PC-3 (cell line): ENCODE data around the gene ZFP14. TPM values are rescaled to one million over a fixed set of nuclear protein-coding genes. Genes with fewer than 3 reads are reported as not detected.

Experiments
- ATAC-seq: fragments of 200-7000 bp; cut with Tn5 transposase; 2 replicates; pipeline ENCODE4 v1.9.1; 2020; ENCODE audit warnings: mild to moderate bottlenecking, moderate library complexity
- BruUV-seq: library from RNA; stranded (reverse); fragments of 400-500 nt; replicated peaks from 2 replicates; lab custom pipeline; 2021; lab: Mats Ljungman, UMichigan
- CTCF ChIA-PET: fragments of 300-600 bp; sonication (Branson Sonifier 250); formaldehyde crosslinking; loops from one replicate; lab custom pipeline; 2022; ENCODE audit warnings: antibody characterized with exemption; lab: Charles Lee
- POLR2A ChIA-PET: fragments of 300-600 bp; sonication (Branson Sonifier 250); formaldehyde crosslinking; loops from one replicate; lab custom pipeline; 2022; ENCODE audit warnings: antibody characterized with exemption; ENCODE audit not compliant: unreplicated experiment; lab: Charles Lee
- DNase-seq: peaks from one replicate; pipeline ENCODE4 v3.0.0-alpha.2; 2015
- H2AFZ ChIP-seq: fragments of 300-600 bp; sonication (generic); 2 replicates; pipeline ENCODE4 v1.6.0; 2016; ENCODE audit warnings: antibody characterized with exemption, low read length
- H3F3A ChIP-seq: fragments of 300-600 bp; sonication (generic); one replicate; pipeline ENCODE4 v1.6.0; 2017; ENCODE audit warnings: antibody characterized with exemption, low read length, control low read depth, mild to moderate bottlenecking; ENCODE audit not compliant: unreplicated experiment
- H3K27ac ChIP-seq: fragments of 300-600 bp; sonication (generic); 2 replicates; pipeline ENCODE4 v1.5.1; 2016; ENCODE audit warnings: mild to moderate bottlenecking, low read length
- H3K27me3 ChIP-seq: fragments of 300-600 bp; sonication (generic); 2 replicates; pipeline ENCODE4 v1.6.1; 2016; ENCODE audit warnings: low read length, mixed read lengths
- H3K36me3 ChIP-seq: fragments of 300-600 bp; sonication (generic); 2 replicates; pipeline ENCODE4 v1.6.1; 2016; ENCODE audit warnings: low read depth, mixed run types, low read length, mixed read lengths
- H3K4me1 ChIP-seq: fragments of 300-600 bp; sonication (generic); 2 replicates; pipeline ENCODE4 v1.5.1; 2016; ENCODE audit warnings: low read length; ENCODE audit not compliant: insufficient read depth
- H3K4me2 ChIP-seq: fragments of 300-600 bp; sonication (generic); 2 replicates; pipeline ENCODE4 v1.6.0; 2016; ENCODE audit warnings: low read length
- H3K4me3 ChIP-seq: fragments of 300-600 bp; sonication (generic); 2 replicates; pipeline ENCODE4 v1.5.1; 2016; ENCODE audit warnings: mild to moderate bottlenecking, low read length, mixed read lengths
- H3K79me2 ChIP-seq: fragments of 300-600 bp; sonication (generic); 2 replicates; pipeline ENCODE4 v1.6.1; 2017; ENCODE audit warnings: low read length, mixed read lengths
- H3K9ac ChIP-seq: fragments of 300-600 bp; sonication (generic); 2 replicates; pipeline ENCODE4 v1.6.0; 2016; ENCODE audit warnings: mild to moderate bottlenecking, low read length
- H3K9me2 ChIP-seq: fragments of 300-600 bp; sonication (generic); replicated peaks from 2 replicates; pipeline ENCODE4 v1.6.1; 2016; ENCODE audit warnings: mixed run types, low read length, mixed read lengths
- H3K9me3 ChIP-seq: fragments of 300-600 bp; sonication (generic); 2 replicates; pipeline ENCODE4 v1.6.1; 2016; ENCODE audit warnings: low read length, mixed read lengths
- H4K20me1 ChIP-seq: fragments of 300-600 bp; sonication (generic); 2 replicates; pipeline ENCODE4 v1.6.1; 2016; ENCODE audit warnings: low read length, mixed read lengths
- EZH2 ChIP-seq: fragments of 300-600 bp; sonication (generic); IDR thresholded peaks from one replicate; pipeline ENCODE4 v1.6.1; 2017; ENCODE audit warnings: antibody characterized with exemption, mild to moderate bottlenecking, low read length; ENCODE audit not compliant: unreplicated experiment
- EZH2phosphoT487 ChIP-seq: fragments of 300-600 bp; sonication (generic); IDR thresholded peaks from 2 replicates; pipeline ENCODE4 v1.6.1; 2018; ENCODE audit warnings: mild to moderate bottlenecking, antibody characterized with exemption, low read length, borderline replicate concordance
- intact Hi-C: fragments of 100-400 bp; cut with micrococcal nuclease; formaldehyde crosslinking; loops from 2 replicates; pipeline ENCODE4 v1.9.0; 2023
- total RNA-seq: library from RNA; depleted of rRNA; stranded (reverse); fragments of >200 nt; gene quantifications from 2 replicates; pipeline ENCODE4 v1.2.3, GENCODE V29; 2014
- TF ChIP-seq, protein P1 (sequence below): fragments of 300-600 bp; sonication (generic); conservative IDR thresholded peaks from 2 replicates; pipeline ENCODE4 v1.5.1; 2017; ENCODE audit warnings: antibody characterized with exemption, low read depth, mild to moderate bottlenecking, low read length

Gene ZFP14
- total RNA-seq, 1 experiment from 2014 or later: 0.73 TPM

DNA sequence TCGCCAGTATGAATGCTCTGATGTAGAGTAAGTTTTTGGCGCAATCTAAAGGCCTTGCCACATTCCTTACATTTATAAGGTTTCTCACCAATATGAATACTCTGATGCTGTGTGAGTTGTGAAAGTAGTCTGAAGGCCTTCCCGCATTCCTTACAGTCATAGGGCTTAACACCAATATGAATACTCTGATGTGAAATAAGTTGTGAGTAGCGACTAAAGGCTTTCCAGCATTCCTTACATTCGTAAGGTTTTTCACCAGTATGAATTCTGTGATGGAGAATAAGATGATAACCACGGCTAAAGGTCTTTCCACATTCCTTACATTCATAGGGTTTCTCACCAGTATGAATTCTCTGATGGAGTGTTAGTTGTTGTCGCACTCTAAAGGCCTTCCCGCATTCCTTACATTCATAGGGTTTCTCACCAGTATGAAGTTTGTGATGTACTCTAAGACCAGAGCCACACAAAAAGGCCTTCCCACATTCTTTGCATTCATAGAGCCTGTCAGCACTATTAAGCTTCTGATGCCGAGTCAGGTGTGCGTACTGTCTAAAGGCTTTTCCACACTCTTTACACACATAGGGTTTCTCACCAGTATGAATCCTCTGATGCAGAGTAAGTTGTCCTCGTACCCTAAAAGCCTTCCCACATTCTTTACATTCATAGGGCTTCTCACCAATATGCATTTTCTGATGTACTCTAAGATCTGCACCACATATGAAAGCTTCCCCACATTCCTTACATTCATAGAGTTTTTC, 14.1 kb upstream of the ZFP14 start:
- Histone ChIP-seq H3K4me1 (no peaks in the 10 kb centered on the region), H3K4me2 (no peak overlapping the region), H3K9ac (no peak overlapping the region), H3K4me3 (no peak overlapping the region), H3K9me3 (peaks cover 28% of the 10 kb centered on the region), H3F3A (no peaks in the 10 kb centered on the region), H3K79me2 (no peaks in the 10 kb centered on the region), H3K27ac (no peak overlapping the region), H3K27me3 (no peaks in the 10 kb centered on the region), H4K20me1 (no peaks in the 10 kb centered on the region), H3K9me2 (no peaks in the 10 kb centered on the region), H3K36me3 (peaks cover 19% of the 10 kb centered on the region; the same call in 1 of the 2 replicates), H2AFZ (no peak overlapping the region)
- DNase-seq (no peak), ATAC-seq (no peak)
- ChIA-PET CTCF (no interaction called here), POLR2A (no interaction called here)
- intact Hi-C loops: no loop called here
- no TSS peak for BruUV-seq
- TF ChIP-seq EZH2phosphoT487 (no peak), EZH2 (no peak)
- TF ChIP-seq, protein P1, sequence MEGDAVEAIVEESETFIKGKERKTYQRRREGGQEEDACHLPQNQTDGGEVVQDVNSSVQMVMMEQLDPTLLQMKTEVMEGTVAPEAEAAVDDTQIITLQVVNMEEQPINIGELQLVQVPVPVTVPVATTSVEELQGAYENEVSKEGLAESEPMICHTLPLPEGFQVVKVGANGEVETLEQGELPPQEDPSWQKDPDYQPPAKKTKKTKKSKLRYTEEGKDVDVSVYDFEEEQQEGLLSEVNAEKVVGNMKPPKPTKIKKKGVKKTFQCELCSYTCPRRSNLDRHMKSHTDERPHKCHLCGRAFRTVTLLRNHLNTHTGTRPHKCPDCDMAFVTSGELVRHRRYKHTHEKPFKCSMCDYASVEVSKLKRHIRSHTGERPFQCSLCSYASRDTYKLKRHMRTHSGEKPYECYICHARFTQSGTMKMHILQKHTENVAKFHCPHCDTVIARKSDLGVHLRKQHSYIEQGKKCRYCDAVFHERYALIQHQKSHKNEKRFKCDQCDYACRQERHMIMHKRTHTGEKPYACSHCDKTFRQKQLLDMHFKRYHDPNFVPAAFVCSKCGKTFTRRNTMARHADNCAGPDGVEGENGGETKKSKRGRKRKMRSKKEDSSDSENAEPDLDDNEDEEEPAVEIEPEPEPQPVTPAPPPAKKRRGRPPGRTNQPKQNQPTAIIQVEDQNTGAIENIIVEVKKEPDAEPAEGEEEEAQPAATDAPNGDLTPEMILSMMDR: no peak

DNA sequence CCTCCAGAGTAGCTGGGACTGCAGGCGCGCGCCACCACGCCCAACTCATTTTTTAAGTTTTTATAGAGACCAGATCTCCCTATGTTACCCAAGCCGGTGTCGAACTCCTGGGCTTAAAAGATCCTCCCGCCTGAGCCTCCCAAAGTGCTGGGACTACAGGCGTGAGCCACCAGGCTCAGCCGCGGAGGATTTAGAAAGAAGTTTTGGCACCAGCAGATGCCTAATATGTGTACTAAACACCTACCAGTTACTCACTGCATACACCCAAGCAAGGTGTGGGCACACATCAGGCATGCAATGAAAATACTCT, 464 bp upstream of the ZFP14 start:
- Histone ChIP-seq H3K36me3 (no peaks in the 10 kb centered on the region), H3K79me2 (no peaks in the 10 kb centered on the region), H3K9me3 (no peaks in the 10 kb centered on the region), H4K20me1 (no peaks in the 10 kb centered on the region), H3K9me2 (no peaks in the 10 kb centered on the region), H3K9ac (no peak overlapping the region), H2AFZ (peak overlapping the region; percentile 97), H3K4me1 (peaks cover 7% of the 10 kb centered on the region; the same call in 1 of the 2 replicates), H3F3A (no peaks in the 10 kb centered on the region), H3K27me3 (no peaks in the 10 kb centered on the region), H3K27ac (no peak overlapping the region), H3K4me2 (peak overlapping the region; percentile 89), H3K4me3 (peak overlapping the region; percentile 85)
- ATAC-seq (no peak), DNase-seq (no peak)
- ChIA-PET CTCF (no interaction called here), POLR2A (interaction anchor here (0.6 kb wide), 1 partner anchor 943 kb away, joined by 3 read pairs; no protein-coding TSS in a partner anchor)
- BruUV-seq: TSS peak; percentile 30
- intact Hi-C loops: no loop called here
- TF ChIP-seq EZH2phosphoT487 (no peak), EZH2 (no peak)
- TF ChIP-seq, protein P1: no peak

DNA sequence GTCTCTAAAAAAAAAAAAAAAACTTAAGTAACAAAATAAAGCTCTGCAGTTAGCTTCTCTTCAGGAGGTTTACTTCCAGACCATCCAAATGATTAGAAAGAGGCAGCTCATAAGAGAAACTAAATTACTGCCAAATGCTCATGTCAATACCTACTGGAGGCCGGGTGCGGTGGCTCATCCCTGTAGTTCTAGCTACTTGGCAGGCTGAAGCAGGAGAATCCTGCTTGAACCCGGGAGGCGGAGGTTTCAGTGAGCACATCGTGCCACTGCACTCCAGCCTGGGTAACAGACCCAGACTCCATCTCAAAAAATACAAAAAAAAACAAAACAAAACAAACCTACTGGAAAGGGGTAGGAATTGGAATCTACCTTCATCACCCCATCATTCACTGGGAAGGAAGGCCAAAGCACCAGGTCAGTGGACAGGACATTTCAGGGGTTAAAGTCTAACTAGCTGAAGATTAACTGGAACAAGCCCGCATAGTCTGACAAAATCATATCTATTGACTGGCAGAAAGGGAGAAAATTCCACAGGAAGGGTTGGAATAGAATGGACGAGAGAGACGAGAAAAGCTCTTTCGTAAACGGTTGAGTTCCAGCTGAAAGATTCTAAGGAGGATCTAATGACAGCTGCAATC, 1.3 kb downstream of the ZFP14 start:
- Histone ChIP-seq H4K20me1 (no peaks in the 10 kb centered on the region), H3K4me1 (peaks cover 7% of the 10 kb centered on the region; the same call in 1 of the 2 replicates), H3K9me3 (no peaks in the 10 kb centered on the region), H3K9ac (no peak overlapping the region), H3K4me3 (peak overlapping the region; percentile 85), H3K36me3 (no peaks in the 10 kb centered on the region), H3K9me2 (no peaks in the 10 kb centered on the region), H3K27ac (no peak overlapping the region), H3K4me2 (peak overlapping the region; percentile 89), H3K27me3 (no peaks in the 10 kb centered on the region), H3K79me2 (no peaks in the 10 kb centered on the region), H3F3A (no peaks in the 10 kb centered on the region), H2AFZ (peak overlapping the region; percentile 97; the same call in 1 of the 2 replicates)
- TF ChIP-seq EZH2: no peak
- TF ChIP-seq, protein P1: no peak
- no peak for TF ChIP-seq EZH2phosphoT487
- intact Hi-C loops: no loop called here
- ChIA-PET CTCF (no interaction called here), POLR2A (no interaction called here)
- ATAC-seq (no peak), DNase-seq (no peak)
- BruUV-seq: no TSS peak
